GM04504 (cell line): ENCODE measurements around the gene SPRY4.
"Not testable (repeated sequence)": the region's sequence is repeated elsewhere in the genome, so short reads cannot be mapped to it uniquely, and the experiment has no call there.

Experiments
- DNase-seq: peaks from one replicate; pipeline ENCODE4 v3.0.0-alpha.2; 2012; ENCODE audit warnings: low read depth

SPRY4 gene

GRCh38 chr5:142293486-142293885 lies 31.3 kb downstream of the SPRY4 start:
- DNase-seq: no peak

- DNase-seq: no peak
Observed at GRCh38 chr5:142292808-142293207, 32.0 kb downstream of the SPRY4 start.

- DNase-seq: no peak
Observed at GRCh38 chr5:142292249-142292648, 32.6 kb downstream of the SPRY4 start.

- no peak for DNase-seq
Observed at GRCh38 chr5:142290577-142291299, 34.1 kb downstream of the SPRY4 start.

- DNase-seq: no peak
Observed at GRCh38 chr5:142289708-142290576, 34.9 kb downstream of the SPRY4 start.

DNA sequence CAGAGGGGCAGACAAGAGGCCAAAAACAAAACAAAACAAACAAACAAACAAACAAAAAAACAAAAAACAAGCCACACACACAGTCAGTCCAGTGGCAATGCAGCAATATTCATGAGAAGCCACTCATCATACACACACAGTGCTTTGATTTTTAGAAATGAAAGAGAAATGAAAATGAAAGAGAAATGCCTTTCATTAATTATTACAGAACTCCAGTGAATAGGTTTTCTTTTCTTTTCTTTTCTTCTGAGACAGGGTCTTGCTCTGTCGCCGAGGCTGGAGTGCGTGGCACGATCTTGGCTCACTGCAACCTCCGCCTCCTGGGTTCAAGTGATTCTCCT lies 36.9 kb downstream of the SPRY4 start:
- no peak for DNase-seq

DNA sequence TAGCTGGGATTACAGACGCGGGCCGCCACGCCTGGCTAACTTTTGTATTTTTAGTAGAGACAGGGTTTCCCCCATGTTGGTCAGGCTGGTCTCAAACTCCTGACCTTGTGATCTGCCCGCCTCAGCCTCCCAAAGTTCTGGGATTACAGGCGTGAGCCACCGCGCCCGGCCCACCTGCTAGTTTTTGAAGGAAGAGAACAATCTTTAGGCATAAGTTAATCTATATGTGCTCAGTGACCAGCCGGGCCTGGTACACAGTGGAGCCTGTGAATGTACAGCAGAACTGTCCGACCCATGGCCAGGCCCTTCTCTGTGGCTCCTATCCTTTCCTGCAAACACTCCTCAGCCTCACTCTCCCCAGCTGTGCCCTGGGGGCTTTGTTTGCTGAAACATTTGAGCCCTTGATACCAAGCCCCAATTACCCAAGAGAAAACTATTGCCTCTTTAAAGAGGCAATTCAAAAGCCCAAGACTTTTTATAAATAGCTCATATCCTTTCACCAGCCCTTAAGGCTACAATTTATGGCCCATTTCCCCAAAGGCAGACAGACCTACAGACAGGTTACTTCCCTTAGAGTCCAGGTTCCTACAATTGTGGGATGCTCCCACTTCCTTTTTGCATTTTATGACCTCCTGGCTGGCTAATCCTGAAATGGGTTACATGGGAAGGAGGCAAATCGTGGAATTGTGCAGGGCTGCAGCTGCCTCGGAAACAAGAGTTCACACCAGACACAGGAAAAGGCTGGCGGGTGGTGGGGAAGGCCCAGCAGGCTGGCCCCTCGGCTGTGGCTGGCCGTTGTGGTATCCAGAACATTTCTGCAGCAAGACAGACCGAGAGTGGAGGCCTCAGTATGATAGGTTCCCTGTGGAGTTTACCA lies 37.5 kb downstream of the SPRY4 start:
- no peak for DNase-seq

DNA sequence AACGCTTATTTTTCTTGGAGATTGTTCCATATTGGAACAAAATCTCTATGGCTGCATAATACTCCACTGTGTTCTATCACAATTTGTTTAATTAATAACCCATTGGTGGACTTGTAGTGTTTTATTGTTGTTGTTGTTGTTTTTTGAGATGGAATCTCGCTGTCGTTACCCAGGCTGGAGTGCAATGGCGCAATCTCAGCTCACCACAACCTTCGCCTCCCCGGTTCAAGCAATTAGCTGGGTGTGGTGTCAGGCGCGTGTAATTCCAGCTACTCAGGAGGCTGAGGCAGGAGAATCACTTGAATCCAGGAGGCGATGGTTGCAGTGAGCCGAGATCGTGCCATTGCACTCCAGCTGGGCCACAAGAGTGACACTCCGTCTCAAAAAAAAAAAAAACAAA lies 38.7 kb downstream of the SPRY4 start:
- DNase-seq: no peak

GRCh38 chr5:142283304-142283703 lies 41.5 kb downstream of the SPRY4 start:
- DNase-seq: no peak

DNA sequence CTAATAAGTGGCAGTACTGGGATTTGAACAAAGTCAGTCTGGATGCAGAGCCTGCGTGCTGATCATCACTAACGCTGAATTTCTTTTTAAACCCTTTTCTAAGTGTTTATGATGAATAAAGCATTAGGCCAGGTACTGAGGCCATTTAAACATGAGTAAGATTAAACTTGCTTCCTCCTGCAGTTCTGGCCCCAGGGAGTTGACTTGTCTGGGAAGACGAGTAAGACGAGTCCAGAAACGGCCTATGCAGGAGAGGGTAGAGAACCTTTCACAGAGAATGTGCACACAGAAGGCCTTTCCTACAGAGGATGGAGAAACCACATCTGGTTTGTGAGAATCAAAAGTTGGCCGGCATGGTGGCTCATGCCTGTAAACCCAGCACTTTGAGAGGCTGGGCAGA lies 42.9 kb downstream of the SPRY4 start:
- no peak for DNase-seq

GRCh38 chr5:142281008-142281367 lies 43.8 kb downstream of the SPRY4 start:
- no peak for DNase-seq

DNA sequence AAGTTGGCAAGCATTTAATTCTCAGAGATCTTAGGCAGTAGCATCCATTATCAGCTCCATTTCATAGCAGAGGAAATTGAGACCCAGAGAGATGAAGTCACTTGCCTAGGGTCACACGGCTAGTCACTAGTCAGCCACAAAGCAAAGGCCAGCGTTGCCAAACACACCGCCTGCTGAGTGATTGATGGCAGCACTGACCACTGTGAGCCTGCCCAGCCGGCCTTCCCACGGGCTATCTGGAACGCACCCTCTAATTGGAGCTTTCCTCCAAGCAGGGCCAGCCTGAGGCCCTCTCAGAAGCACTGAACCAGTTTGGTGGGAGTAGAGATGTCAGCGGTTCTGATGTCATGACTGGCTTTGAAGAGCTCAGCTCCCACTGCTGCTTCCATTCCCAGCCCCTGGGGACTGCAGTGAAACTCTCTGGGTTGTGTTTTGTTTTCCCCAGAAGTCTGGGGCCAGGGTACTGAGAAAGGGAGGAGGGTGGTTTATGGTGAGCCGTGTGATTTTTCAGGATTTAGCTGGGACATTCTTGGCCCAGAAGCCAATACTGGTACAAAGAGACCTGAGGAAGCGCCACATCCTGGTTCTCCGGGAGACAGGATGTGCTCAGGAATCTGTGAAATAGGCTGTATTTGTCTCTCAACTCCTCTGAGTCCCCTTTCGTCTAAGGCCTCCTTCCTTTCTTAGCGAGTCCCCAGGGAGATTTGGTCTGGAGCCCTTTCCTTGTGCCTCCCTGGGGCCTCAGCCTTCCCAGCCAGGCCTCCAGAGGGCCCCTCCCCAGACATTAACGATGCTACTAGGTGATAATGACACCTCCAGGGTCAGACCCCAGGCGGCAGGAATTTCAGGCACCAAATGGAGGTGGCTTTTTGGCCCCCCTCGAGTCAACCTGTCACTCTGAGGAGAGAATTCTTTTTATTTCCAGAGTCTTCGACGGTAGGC lies 44.5 kb downstream of the SPRY4 start:
- DNase-seq: no peak

DNA sequence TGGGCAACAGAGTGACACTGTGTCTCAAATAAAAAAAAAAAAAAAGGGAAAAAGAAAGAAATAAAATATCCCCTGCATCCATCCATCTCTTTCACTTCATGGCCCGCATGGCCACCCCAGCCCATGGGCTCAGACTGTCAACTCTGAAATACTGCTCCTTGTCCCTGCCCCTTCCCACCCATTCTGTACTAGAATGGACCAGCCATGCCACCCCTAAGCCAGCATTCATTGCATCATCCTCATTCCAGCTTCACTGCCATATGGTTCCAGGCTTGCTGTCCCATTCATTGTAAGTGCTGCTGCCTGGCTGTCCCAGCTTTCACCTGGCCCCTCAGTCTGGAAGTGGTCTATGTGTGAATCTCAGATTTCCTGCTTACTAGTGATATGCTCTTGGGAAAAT lies 46.2 kb downstream of the SPRY4 start:
- DNase-seq: no peak

DNA sequence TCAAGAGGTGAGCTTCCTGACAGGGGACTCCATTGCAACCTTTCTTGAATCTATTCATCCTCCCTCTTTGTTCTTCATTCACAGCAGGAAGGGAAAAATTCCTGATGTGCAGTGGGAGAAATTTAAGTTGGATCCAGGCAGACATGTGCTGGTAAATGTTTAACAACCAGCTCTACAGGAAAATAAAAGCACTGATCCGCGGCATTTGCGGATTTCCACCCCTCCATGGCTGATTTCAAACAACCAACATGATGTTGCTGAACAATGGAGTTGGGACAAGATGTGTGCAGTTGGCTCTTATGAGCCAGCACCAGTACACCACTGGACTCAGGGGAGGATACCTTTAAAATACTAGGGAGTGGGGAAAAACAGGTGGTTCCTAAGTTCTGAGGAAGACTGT lies 47.0 kb downstream of the SPRY4 start:
- DNase-seq: no peak

DNA sequence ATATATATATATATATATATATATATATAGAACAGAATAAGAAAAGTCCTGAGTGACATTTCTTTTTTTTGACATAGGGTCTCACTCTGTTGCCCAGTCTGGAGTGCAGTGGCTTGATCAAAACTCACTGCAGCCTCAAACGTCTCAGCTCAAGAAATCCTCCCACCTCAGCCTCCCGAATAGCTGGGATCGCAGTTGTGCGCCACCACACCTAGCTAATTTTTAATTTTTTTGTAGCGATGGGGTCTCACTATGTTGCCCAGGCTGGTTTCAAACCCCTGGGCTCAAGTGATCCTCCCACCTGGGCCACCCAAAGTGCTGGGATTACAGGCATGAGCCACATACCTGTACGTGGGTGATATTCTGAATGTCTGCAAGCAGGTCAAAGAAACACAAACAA lies 48.3 kb downstream of the SPRY4 start:
- DNase-seq: no peak

DNA sequence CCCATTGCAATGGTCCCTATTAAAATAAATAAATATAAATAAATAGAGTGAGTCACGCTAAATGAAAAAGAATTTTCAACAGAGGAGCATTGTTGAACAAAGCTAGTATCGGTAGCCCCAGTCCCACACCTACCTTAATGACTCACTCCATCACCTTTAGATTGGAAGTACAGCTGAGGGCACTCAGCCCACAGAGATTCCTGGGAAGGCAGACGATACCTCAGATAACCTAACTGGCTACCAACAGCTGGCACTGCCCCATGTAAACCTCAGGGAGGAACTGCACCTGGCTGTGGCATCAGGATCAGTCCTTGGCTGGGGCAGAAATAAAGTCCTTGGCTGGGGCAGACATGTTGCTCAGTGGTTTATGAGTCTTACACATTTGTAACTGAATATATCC lies 49.3 kb downstream of the SPRY4 start:
- no peak for DNase-seq

DNA sequence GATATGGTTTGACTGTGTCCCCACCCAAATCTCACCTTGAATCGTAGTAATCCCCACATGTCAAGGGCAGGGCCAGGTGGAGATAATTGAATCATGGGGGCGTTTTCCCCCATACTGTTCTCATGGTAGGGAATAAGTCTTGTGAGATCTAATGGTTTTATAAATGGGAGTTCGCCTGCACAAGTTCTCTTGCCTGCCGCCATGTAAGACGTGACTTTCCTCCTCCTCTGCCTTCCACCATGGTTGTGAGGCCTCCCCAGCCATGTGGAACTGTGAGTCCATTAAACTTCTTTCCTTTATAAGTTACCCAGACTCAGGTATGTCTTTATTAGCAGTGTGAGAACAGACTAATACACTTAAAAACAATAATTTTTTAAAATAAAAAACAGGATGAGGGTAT lies 52.2 kb downstream of the SPRY4 start:
- not testable (repeated sequence) for DNase-seq

DNA sequence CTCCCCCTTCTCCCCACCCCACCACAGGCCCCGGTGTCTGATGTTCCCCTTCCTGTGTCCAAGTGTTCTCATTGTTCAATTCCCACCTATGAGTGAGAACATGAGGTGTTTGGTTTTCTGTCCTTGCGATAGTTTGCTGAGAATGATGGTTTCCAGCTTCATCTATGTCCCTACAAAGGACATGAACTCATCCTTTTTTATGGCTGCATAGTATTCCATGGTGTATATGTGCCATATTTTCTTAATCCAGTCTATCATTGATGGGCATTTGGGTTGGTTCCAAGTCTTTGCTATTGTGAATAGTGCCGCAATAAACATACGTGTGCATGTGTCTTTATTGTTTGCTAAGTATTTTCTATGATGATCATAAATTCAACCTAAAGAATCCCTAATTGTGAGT lies 60.7 kb downstream of the SPRY4 start:
- DNase-seq: not testable (repeated sequence)

DNA sequence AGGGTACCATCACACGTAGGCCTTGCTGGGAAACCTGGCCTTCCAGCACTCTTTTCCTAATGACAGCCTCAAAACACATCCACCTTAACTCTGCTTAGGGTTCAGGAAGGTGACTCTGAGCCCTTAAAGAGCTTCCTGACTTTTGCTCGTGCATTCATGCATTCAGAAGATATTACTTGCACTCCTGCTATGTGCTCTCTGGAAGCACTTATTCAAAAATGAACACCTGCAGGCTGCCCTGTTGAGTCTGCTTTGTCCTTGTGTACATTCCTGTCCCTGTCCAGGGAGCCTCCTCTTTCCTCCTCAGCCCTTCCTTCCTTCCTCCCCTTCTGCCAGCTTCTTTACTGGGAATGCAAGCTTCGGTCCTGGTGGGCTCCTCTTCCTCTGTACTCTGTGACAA lies 61.5 kb downstream of the SPRY4 start:
- DNase-seq: no peak

GRCh38 chr5:142262683-142263082 lies 62.1 kb downstream of the SPRY4 start:
- DNase-seq: no peak
